Vagina (tissue), 2 donors: Measurements from ENCODE around the gene DCAF12. TPM values are rescaled to one million over a fixed set of nuclear protein-coding genes. Genes with fewer than 3 reads are reported as not detected.
A peak's percentile ranks its signal among the peaks of the same experiment; 100 is the strongest.

ENCODE experiments used
- DNase-seq, 2 donors: peaks; one replicate each; pipeline ENCODE4 v3.0.0-alpha.2; 2017; ENCODE audit errors: extremely low spot score in 2 of 2
- H3K27ac ChIP-seq: fragments of 200-600 bp; sonication (generic); one replicate; pipeline ENCODE4 v1.5.1; 2019
- H3K27me3 ChIP-seq: fragments of 200-600 bp; sonication (generic); one replicate; pipeline ENCODE4 v1.5.1; 2019
- H3K36me3 ChIP-seq, 2 donors: fragments of 200-600 bp; sonication (generic); one replicate each; pipeline ENCODE4 v1.5.1; 2017 to 2019
- H3K4me1 ChIP-seq: fragments of 200-600 bp; sonication (generic); one replicate; pipeline ENCODE4 v1.5.1; 2019
- H3K4me3 ChIP-seq, 2 donors: fragments of 200-600 bp; sonication (generic); 1 replicate in 1 of 2; 2 replicates in 1 of 2; pipeline ENCODE4 v1.5.1; 2016 to 2019
- H3K9me3 ChIP-seq: fragments of 200-600 bp; sonication (generic); one replicate; pipeline ENCODE4 v1.5.1; 2019
- POLR2A ChIP-seq, 2 donors: fragments of 450-650 bp; IDR thresholded peaks; one replicate each; pipeline ENCODE4 v1.6.1; 2017; ENCODE audit warnings: antibody characterized with exemption in 2 of 2, mild to moderate bottlenecking in 2 of 2, moderate library complexity in 2 of 2
- POLR2AphosphoS5 ChIP-seq, 2 donors: sonication (generic); formaldehyde crosslinking; IDR thresholded peaks; one replicate each; pipeline ENCODE4 v1.9.0; 2017; ENCODE audit warnings: antibody characterized with exemption in 2 of 2, mild to moderate bottlenecking in 2 of 2, low read depth in 1 of 2; ENCODE audit not compliant: insufficient read depth in 1 of 2
- intact Hi-C: fragments of 100-400 bp; cut with DNase I; formaldehyde crosslinking; loops from one replicate; pipeline ENCODE4 v1.15.1; 2023
- total RNA-seq: library from RNA; depleted of rRNA; stranded (reverse); fragments of >200 nt; gene quantifications from one replicate; pipeline ENCODE4 v1.2.3, GENCODE V29; 2016
- TF ChIP-seq, protein P1 (sequence below), 3 experiments: fragments of 450-650 bp in 2 of 3; fragments of 200-600 bp in 1 of 3; sonication (generic) in 1 of 3; IDR thresholded peaks; one replicate each; pipeline ENCODE4 v1.5.1; 2017 to 2019; ENCODE audit warnings: antibody characterized with exemption in 3 of 3, mild to moderate bottlenecking in 2 of 3, moderate library complexity in 2 of 3

The DCAF12 gene
- total RNA-seq, result 31.2 TPM

DNA sequence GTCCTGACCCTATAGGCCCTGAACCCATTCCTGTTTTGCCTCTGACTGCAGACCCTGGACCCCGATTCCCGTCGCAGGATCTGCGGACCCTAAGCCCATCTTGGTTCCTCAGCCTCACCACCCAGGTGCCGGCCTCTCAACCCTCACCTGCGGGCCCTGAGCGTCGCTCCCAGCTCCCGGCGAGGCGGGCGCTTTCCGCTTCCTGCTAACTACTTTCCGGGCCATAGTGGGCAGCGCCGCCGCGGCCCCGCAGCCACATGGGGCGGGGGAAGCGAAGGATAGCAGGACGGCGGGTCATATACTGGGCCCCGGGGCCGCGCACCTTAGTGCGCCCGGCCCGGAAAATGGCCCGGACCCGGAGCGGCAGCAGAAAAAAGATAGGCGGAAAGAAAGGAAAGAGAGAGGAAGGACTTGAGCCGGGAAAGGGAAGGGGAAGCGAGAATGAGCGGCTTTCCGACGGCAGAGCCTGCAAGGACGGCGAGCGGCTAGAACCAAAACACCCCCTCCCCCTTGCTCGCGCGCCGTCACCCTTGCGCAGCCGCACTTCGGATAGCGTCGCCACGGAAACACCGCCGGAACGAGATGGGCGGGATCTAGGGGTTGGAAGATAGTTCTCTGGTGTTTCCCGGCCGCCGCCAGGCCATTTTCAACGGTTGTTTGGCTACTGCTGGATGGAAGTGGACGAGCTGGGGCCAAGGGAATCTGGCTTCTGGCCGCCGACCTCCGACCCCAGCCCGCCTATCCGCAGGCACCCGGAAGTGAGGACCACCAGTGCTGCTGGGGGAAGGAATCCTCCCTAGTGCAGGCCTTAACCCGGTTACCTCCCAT lies at the start of gene DCAF12:
DCAF12 (minus strand) TSS at position 492 of the 828 bp plus-strand sequence; CDS start at position 225, 267 bp downstream.
- no peaks in the 10 kb centered on the region for H3K9me3 ChIP-seq
- H3K36me3 ChIP-seq, result peaks cover 0 to 16% of the 10 kb centered on the region in 2 donors
- H3K27me3 ChIP-seq, result no peaks in the 10 kb centered on the region
- DNase-seq, result peak in 1 of 2 donors; percentile 91
- peaks cover 59% of the 10 kb centered on the region for H3K4me1 ChIP-seq
- intact Hi-C loops, result loop anchor here (10.0 kb wide), 1 partner anchor 128 kb away; no protein-coding TSS in a partner anchor
- peak; percentile 93 to 94 for TF ChIP-seq POLR2AphosphoS5 (IDR thresholded peaks at IDR 0.05; ENCODE audit: insufficient read depth in 1 of 2, low read depth in 1 of 2)
- TF ChIP-seq, protein P1, sequence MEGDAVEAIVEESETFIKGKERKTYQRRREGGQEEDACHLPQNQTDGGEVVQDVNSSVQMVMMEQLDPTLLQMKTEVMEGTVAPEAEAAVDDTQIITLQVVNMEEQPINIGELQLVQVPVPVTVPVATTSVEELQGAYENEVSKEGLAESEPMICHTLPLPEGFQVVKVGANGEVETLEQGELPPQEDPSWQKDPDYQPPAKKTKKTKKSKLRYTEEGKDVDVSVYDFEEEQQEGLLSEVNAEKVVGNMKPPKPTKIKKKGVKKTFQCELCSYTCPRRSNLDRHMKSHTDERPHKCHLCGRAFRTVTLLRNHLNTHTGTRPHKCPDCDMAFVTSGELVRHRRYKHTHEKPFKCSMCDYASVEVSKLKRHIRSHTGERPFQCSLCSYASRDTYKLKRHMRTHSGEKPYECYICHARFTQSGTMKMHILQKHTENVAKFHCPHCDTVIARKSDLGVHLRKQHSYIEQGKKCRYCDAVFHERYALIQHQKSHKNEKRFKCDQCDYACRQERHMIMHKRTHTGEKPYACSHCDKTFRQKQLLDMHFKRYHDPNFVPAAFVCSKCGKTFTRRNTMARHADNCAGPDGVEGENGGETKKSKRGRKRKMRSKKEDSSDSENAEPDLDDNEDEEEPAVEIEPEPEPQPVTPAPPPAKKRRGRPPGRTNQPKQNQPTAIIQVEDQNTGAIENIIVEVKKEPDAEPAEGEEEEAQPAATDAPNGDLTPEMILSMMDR (IDR thresholded peaks at IDR 0.05), result peak in 1 of 3 experiments; percentile 42
- TF ChIP-seq POLR2A (IDR thresholded peaks at IDR 0.05), result peak in 1 of 2 donors; percentile 35
- peak within 1 kb of the TSS; percentile 91 for H3K27ac ChIP-seq
- H3K4me3 ChIP-seq, result peak within 1 kb of the TSS; percentile 60 to 87

DNA sequence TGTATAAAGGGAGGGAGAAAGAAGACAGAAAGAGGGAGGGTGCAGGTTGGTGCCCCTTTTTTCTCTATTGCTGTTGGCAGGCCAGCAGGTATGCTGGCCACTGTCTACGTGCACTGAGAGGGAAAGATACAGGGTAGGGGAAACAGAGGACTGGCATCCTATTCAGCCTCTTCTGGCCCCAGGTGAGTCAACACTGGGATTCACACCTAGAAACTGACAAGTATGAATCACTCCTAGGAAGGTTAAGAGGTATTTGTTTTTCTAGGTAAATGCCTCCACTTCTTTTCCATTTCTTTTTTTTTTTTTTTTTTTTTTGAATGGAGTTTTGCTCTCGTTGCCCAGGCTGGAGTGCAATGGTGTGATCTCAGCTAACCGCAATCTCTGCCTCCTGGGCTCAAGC lies 49.6 kb upstream of the DCAF12 start:
- Histone ChIP-seq H3K9me3 (no peaks in the 10 kb centered on the region), H3K4me1 (peaks cover 19% of the 10 kb centered on the region), H3K4me3 (no peak overlapping the region), H3K27me3 (no peaks in the 10 kb centered on the region), H3K36me3 (no peaks in the 10 kb centered on the region), H3K27ac (no peak overlapping the region)
- intact Hi-C loops, result loop anchor here (10.0 kb wide), 1 partner anchor 79 kb away; no protein-coding TSS in a partner anchor
- TF ChIP-seq, protein P1 (IDR thresholded peaks at IDR 0.05), result no peak
- TF ChIP-seq POLR2A (IDR thresholded peaks at IDR 0.05) (no peak), POLR2AphosphoS5 (IDR thresholded peaks at IDR 0.05; ENCODE audit: insufficient read depth in 1 of 2, low read depth in 1 of 2) (no peak)
- no peak for DNase-seq

DNA sequence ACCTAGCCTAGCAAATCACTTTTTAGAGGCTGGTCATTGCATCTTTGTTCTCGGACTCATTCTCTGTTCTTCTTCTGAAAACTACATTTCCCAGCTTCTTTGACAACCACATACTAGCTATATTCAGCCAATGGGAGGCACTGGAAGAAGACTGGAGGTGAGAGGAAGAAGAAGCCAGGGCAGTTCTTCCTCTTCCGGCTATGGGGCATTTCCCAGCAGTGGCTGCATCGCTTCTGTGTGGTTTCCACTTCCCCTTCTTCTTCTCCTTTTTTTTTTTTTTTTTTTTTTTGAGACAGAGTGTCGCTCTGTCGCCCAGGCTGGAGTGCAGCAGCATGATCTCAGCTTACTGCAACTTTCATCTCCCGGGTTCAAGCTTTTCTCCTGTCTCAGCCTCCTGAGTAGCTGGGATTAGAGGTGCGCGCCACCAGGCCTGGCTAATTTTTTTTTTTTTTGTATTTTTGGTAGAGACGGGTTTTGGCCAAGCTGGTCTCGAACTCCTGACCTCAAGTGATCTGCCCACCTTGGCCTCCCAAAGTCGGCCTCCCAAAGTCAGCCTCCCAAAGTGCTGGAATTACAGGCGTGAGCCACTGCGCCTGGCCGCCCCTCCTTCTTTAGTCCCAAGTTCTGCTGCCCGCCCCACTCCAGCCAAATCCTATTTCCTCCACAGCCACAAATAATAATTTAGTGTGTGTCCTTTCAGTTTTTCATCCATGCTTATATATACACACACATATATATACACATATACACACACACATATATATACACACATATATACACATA lies 45.4 kb upstream of the DCAF12 start:
- intact Hi-C loops, result loop anchor here (10.0 kb wide), 1 partner anchor 83 kb away; no protein-coding TSS in a partner anchor
- TF ChIP-seq POLR2A (IDR thresholded peaks at IDR 0.05), result no peak
- Histone ChIP-seq H3K36me3 (no peaks in the 10 kb centered on the region), H3K27me3 (no peaks in the 10 kb centered on the region), H3K4me1 (peaks cover 13% of the 10 kb centered on the region), H3K27ac (no peak overlapping the region), H3K9me3 (no peaks in the 10 kb centered on the region), H3K4me3 (no peak overlapping the region)
- DNase-seq, result no peak

DNA sequence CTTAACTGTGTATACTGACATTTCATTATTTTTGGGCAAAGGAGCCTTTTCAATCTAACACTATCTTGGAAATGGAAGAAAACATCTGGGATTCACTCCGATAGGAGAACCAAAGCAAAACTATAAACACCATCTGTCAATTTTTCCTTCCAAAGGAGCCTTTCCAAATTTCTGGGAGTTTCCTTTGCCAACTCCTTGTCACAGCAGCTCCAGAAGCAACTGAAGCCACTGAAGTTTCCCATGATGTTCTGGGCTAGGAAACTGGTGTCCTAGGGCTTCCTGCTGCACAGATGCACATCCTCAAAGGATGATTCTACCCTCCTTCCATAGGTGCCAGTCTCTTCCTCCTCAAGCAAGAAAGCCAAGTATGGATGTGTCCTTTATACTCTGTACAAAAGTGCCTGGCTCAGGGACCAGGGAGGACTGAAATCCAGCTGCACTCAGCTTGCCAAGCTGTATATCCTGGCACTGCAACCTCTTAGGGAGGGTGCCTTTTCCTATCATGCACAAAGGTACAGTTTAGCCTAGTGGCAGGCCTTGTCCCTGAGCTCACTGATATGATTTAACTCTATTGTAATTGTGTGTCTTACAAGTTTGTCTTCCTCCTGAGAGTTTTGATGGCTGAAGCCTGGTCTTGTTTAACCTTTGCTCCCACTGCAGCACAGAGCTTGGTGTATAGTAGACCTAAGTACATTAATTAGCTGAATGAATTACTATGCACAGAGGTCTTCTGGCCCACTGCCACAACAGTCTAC lies 43.9 kb upstream of the DCAF12 start:
- Histone ChIP-seq H3K36me3 (no peaks in the 10 kb centered on the region), H3K4me3 (no peak overlapping the region), H3K27ac (peak overlapping the region; percentile 44), H3K27me3 (no peaks in the 10 kb centered on the region), H3K9me3 (no peaks in the 10 kb centered on the region), H3K4me1 (peaks cover 13% of the 10 kb centered on the region)
- TF ChIP-seq, protein P1 (IDR thresholded peaks at IDR 0.05), result peak in 1 of 3 experiments; percentile 10
- TF ChIP-seq POLR2AphosphoS5 (IDR thresholded peaks at IDR 0.05; ENCODE audit: insufficient read depth in 1 of 2, low read depth in 1 of 2), result no peak
- intact Hi-C loops, result loop anchor here (10.0 kb wide), 1 partner anchor 84 kb away; no protein-coding TSS in a partner anchor
- no peak for DNase-seq

DNA sequence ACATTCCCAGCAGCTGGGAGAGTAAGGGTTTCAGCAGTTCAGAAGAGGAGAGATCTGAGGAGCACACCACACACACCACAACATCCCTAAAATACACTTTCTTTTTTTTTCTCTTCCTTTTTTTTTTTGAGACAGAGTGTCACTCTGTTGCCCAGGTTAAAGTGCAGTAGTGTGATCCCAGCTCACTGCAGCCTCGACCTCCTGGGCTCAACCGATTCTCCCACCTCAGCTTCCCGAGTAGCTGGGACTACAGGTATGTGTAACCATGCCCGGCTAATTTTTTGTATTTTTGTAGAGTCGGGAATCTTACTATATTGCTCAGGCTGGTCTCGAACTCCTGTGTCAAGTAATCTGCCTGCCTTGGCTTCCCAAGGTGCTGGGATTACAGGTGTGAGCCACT lies 42.6 kb upstream of the DCAF12 start:
- H3K27ac ChIP-seq, result no peak overlapping the region
- peaks cover 13% of the 10 kb centered on the region for H3K4me1 ChIP-seq
- H3K9me3 ChIP-seq, result no peaks in the 10 kb centered on the region
- intact Hi-C loops, result no loop called here
- H3K4me3 ChIP-seq, result no peak overlapping the region
- H3K27me3 ChIP-seq, result no peaks in the 10 kb centered on the region
- no peak for DNase-seq
- H3K36me3 ChIP-seq, result no peaks in the 10 kb centered on the region
- TF ChIP-seq, protein P1 (IDR thresholded peaks at IDR 0.05), result no peak
- no peak for TF ChIP-seq POLR2A (IDR thresholded peaks at IDR 0.05)
- TF ChIP-seq POLR2AphosphoS5 (IDR thresholded peaks at IDR 0.05; ENCODE audit: insufficient read depth in 1 of 2, low read depth in 1 of 2), result no peak
